Measurements from ENCODE around the gene TET2.

TET2 gene

GRCh38 chr4:105182211-105182610 lies 35.5 kb downstream of the TET2 start:
- DNase-seq (ENCODE audit: low spot score) = no peak

- DNase-seq (ENCODE audit: low spot score) = no peak
These were observed 37.8 kb downstream of the TET2 start for GRCh38 chr4:105184316-105184980.

DNA sequence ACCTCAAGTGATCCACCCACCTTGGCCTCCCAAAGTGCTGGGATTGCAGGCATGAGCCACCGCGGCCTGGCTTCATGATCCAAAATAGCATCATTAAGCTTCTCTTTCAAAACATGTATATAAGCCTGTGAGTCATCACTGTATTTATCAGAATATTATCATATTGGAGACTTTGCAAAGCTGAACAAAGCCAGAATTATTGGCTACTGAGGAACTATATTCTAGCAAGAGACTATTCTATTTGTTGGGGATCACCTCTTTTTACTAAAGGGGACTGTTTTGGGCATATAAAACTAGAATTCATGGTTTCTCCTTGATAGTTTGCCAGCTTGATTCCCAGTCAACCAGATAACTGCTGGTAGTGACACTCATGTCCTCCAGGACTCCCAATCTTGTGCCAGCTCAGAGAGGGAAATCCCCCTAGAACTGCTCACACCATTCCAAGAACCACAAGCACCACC lies 40.1 kb downstream of the TET2 start:
- DNase-seq (ENCODE audit: low spot score) = no peak

DNA sequence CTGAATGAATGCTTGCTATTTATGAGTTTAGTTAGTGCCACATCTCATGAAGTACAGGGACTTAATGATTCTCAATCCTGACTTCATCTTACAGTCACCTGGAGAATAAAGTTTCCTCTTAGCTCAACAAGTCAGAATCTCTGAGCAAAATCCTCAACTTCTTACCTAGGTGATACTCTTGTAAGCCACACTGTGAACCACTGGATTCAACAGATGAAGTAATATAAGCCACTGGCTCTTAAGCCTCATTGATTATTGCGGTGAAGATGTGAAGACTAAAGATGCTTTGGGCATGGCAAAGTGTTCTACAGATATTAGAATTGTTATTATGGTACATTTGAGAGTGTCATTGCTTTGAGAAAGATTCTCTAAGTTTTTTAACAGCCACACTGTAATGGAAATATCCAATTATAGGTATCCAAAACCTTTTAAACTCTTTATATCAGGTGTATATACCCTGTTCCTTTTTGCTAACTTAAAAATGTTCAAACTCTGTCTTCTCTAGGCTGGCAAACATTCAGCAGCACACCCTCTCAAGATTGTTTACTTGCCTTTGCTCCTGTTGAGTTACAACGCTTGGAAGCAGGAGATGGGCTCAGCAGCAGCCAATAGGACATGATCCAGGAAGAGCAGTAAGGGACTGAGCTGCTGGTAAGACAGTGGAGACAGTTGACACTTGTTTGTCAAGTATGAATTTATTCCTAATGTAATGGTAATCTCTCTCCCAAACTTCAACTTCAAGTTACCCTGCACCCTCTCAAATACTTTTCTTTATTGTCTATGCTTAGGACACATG lies 43.4 kb downstream of the TET2 start:
- DNase-seq (ENCODE audit: low spot score) = no peak

- DNase-seq (ENCODE audit: low spot score) = no peak
These were observed 45.0 kb downstream of the TET2 start for GRCh38 chr4:105191621-105192210.

DNA sequence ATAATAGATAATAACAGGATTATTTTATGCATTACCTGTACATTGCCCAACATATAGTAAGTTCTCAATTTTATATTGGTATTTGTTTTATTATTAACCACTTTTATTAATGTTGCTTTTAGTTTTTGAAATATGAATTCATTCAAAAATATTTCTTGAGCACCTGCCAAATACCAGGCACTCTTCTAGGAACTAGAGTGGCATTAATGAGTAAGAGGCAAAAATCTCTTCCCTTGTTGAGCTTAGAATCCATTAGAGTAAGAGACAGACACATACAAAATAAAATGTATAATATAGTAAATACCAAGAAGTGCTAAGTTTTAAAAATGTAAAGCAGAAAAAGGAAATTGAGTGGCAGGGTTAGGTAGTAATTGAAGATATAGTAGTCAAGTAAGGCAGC lies 45.8 kb downstream of the TET2 start:
- no peak for DNase-seq (ENCODE audit: low spot score)

DNA sequence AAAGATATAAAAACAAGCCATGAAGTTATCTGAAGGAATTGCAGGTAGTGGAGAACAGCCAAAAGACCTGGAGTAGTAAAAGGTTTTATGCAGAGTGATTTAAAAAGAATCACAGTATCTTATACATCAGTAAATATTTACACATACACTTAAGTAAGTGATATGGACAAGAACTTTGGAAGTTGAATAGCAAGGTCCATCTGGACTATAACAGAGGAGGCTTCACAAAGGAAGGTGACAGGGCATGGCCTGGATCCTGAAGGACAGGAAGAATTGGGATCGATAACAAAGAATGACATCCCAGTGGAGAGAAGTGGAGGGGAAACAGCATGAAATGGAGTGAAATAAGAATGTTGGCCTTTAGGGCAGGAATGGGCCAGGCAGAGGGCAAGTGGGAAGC lies 46.2 kb downstream of the TET2 start:
- DNase-seq (ENCODE audit: low spot score) = no peak

GRCh38 chr4:105193536-105193935 lies 46.9 kb downstream of the TET2 start:
- DNase-seq (ENCODE audit: low spot score) = no peak

DNA sequence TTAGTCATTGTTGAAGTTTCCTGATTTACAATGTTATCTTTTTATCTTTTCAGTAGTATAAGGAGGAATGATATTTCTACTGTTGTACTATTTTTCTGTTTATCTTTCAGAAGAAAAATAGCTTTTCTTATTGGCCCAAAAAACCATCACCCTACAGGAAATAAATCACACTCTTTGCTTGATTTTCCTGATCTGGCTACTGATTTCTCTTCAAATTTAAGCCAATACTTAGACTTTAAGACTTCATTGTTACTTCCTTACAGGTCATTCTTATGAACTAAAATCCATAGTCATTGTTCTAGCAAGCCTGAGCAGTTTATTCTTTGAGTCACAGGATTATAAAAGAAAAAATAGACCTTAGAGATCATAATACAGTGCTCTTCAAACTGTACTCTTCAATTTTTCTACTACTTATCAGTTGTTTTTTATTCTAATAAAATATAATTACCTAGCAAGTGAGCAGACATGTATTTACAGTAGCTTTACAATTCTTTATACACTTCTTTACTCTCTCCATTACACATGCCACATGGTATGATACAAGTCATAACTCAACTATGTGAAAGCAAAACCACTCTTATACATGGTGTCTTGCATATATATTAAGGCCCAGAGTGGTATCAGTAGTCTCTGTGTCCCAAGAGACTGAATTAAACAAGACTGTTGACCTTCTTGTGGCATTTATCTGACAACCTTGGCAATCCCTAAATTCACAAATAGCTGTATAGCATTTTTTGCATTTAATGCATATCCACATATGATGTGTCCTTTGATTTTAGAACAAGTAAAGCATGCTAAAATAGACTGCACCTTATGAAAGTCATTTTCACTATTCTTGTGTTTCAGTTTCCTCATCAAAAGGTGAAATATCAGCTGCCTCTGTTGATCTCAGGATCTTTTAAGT lies 47.9 kb downstream of the TET2 start:
- no peak for DNase-seq (ENCODE audit: low spot score)

DNA sequence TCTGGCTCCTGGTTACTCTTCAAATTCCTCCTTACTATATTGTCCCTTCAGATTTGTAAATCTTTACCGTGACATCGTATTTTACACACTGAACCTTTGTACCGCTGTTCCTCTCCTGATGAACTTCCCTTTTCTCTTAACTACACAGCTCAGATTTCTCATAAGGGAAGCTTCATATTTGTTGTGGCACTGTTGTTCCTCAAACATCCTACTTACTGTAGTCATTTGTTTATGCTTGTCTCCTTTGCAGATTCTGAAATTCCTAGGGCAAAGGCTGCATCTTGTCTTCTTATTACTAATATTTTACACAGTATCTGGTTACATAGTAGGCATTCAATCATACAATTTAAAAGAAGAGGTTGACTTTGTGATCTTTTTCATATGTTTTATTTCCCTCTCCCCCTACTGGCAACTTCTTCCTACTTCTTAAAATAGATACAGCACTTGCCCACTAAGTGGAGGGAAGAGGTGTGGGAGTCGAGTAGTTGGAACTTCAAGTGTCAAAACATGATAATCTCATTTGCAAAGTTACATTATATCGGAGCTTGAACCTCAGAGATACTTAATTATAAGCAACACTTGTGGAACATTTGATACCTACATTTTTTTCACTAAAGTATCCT lies 50.0 kb downstream of the TET2 start:
- no peak for DNase-seq (ENCODE audit: low spot score)

GRCh38 chr4:105197777-105198176 lies 51.1 kb downstream of the TET2 start:
- DNase-seq (ENCODE audit: low spot score) = no peak

- no peak for DNase-seq (ENCODE audit: low spot score)
These were observed 51.9 kb downstream of the TET2 start for GRCh38 chr4:105198541-105198940.

DNA sequence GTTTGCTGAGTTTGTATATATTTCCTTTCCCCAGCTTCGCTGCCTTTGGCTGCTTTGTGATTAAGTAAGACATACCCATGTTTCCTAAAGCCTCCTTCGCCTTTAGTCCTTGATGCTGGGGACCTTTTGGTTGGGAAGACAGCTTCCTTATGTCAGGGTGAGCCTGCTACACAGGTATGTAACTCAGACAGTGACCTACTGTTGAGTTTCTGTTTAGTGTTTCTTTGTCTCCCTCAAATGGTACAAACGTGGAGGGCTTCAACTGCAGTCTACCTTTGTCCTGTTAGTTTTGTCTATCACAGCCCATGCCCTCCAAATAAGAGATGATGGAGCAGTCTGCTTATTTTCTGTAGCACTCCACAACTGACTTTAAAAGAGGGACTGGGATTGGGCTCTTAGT lies 59.5 kb downstream of the TET2 start:
- no peak for DNase-seq (ENCODE audit: low spot score)

- no peak for DNase-seq (ENCODE audit: low spot score)
These were observed 60.7 kb downstream of the TET2 start for GRCh38 chr4:105207386-105207785.

- DNase-seq (ENCODE audit: low spot score) = no peak
These were observed 61.9 kb downstream of the TET2 start for GRCh38 chr4:105208561-105208960.

DNA sequence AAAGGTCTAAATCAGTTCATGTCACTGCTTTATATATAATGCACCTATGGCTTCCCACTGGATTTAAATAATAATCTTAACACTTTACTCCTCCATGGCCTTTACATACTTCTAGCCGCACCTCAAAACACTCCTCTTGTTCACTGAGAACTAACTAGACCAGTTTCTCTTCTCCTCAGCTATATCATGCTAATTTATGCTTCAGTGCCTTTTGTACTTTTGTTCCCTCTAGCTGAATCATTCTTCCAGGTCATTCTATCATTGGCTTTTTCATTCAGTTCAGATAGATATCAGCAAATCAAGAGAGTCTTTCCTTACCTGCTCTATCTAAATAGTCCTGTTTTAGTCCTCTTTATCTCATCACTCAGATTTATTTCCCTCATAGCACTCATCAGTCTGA lies 64.2 kb downstream of the TET2 start:
- DNase-seq (ENCODE audit: low spot score) = no peak

- DNase-seq (ENCODE audit: low spot score) = no peak
These were observed 69.1 kb downstream of the TET2 start for GRCh38 chr4:105215609-105216313.

DNA sequence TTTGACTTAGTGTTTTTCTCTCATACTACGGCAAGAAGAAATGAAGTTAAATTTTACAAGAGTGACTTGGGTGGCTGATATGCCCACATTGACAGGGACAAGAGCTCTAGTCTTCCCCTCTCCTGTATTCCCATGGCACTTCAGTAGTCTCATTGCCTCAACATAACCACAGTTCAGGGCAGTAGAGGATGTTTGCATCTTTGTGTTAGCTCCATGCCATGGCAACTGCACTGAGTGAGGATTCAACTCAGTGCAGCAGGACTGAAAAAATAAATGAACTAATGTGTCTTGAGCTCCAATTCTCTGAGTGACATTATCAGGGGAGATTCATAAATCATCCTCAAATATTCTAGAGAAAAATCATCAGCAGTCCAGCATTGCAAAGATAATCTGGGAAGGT lies 78.8 kb downstream of the TET2 start:
- no peak for DNase-seq (ENCODE audit: low spot score)

- no peak for DNase-seq (ENCODE audit: low spot score)
These were observed 80.4 kb downstream of the TET2 start for GRCh38 chr4:105227054-105227453.

GRCh38 chr4:105230287-105230686 lies 83.6 kb downstream of the TET2 start:
- no peak for DNase-seq (ENCODE audit: low spot score)

DNA sequence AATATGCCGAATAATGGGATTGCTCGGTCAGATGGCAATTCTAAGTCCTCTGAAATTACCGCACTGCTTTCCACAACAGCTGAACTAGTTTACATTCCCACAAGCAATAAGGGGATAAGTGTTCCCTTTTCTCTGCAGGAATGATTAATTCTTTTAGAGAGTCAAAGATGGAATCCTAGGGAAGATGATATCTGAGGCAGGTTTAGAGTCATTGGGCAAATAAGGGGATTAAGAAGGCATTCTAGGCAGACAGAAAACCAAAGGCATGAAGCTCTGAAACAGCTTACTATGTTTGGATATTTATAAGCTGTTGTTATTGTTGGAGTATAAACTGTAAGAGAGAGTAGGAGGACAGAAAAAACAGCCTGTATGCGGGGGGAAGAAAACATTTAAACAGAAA lies 85.7 kb downstream of the TET2 start:
- no peak for DNase-seq (ENCODE audit: low spot score)

All from CD4-positive, alpha-beta T cell treated with Interleukin-15 for 4 hours (primary cell).